DND-41 (cell line): ENCODE data around the gene TCEA3.

Experiments
- ATAC-seq: fragments of 200-7000 bp; cut with Tn5 transposase; 3 replicates; pipeline ENCODE4 v1.9.1; 2021; ENCODE audit warnings: low read depth; ENCODE audit not compliant: insufficient read depth
- DNase-seq: peaks from one replicate; pipeline ENCODE4 v3.0.0-alpha.2; 2020
- H2AFZ ChIP-seq: 2 replicates; pipeline ENCODE4 v1.6.0; 2012; ENCODE audit warnings: low read depth, low read length
- H3K27ac ChIP-seq: 2 replicates; pipeline ENCODE4 v1.5.1; 2012; ENCODE audit warnings: low read length, inconsistent platforms
- H3K27me3 ChIP-seq: fragments of 200-600 bp; sonication (generic); 2 replicates; pipeline ENCODE4 v1.6.0; 2012; ENCODE audit warnings: low read length, mild to moderate bottlenecking, inconsistent platforms; ENCODE audit not compliant: insufficient read depth, poor library complexity
- H3K36me3 ChIP-seq: 2 replicates; pipeline ENCODE4 v1.5.1; 2012; ENCODE audit warnings: low read length, inconsistent platforms; ENCODE audit not compliant: insufficient read depth
- H3K4me1 ChIP-seq: 2 replicates; pipeline ENCODE4 v1.5.1; 2012; ENCODE audit warnings: mild to moderate bottlenecking, low read length; ENCODE audit not compliant: insufficient read depth
- H3K4me2 ChIP-seq: 2 replicates; pipeline ENCODE4 v1.6.0; 2012; ENCODE audit warnings: mild to moderate bottlenecking, moderate library complexity, low read length, inconsistent platforms; ENCODE audit not compliant: insufficient read depth
- H3K4me3 ChIP-seq, 2 experiments: fragments of 200-600 bp in 1 of 2; shearing (Covaris generic) in 1 of 2; 2 replicates each; pipeline ENCODE4 v1.5.1; 2012 to 2016; ENCODE audit warnings: inconsistent platforms in 2 of 2, low read length in 2 of 2, mild to moderate bottlenecking in 2 of 2, low read depth in 1 of 2, moderate library complexity in 1 of 2
- H3K79me2 ChIP-seq: 2 replicates; pipeline ENCODE4 v1.6.0; 2012; ENCODE audit warnings: low read length, inconsistent platforms; ENCODE audit not compliant: insufficient read depth
- H3K9ac ChIP-seq: 2 replicates; pipeline ENCODE4 v1.6.0; 2012; ENCODE audit warnings: low read depth, mild to moderate bottlenecking, inconsistent platforms, low read length, moderate library complexity
- H3K9me3 ChIP-seq: 2 replicates; pipeline ENCODE4 v1.5.1; 2012; ENCODE audit warnings: low read length, moderate library complexity, mild to moderate bottlenecking, inconsistent platforms; ENCODE audit not compliant: insufficient read depth, severe bottlenecking
- H4K20me1 ChIP-seq: 2 replicates; pipeline ENCODE4 v1.6.0; 2012; ENCODE audit warnings: low read length; ENCODE audit not compliant: insufficient read depth
- CTCF ChIP-seq: IDR thresholded peaks from 2 replicates; pipeline ENCODE4 v1.5.1; 2012; ENCODE audit warnings: borderline replicate concordance, low read length, moderate library complexity, mild to moderate bottlenecking; ENCODE audit not compliant: poor library complexity, severe bottlenecking; ENCODE audit errors: extremely low read depth
- EZH2 ChIP-seq: IDR thresholded peaks from 3 replicates; pipeline ENCODE4 v1.6.1; 2012; ENCODE audit warnings: borderline replicate concordance, low read depth, mild to moderate bottlenecking, moderate library complexity, low read length, inconsistent platforms; ENCODE audit not compliant: severe bottlenecking

Gene TCEA3

GRCh38 chr1:23437355-23437664 is 12.8 kb upstream of the TCEA3 start:
- no peak for ATAC-seq
- Histone ChIP-seq H3K4me3 (no peak overlapping the region), H3K4me1 (no peaks in the 10 kb centered on the region), H3K4me2 (no peak overlapping the region), H3K36me3 (no peaks in the 10 kb centered on the region), H4K20me1 (0 out of 2 replicates have a peak, but pooled peaks cover 2% of the 10 kb centered on the region), H3K9me3 (no peaks in the 10 kb centered on the region), H2AFZ (no peak overlapping the region), H3K27ac (no peak overlapping the region), H3K79me2 (no peaks in the 10 kb centered on the region), H3K27me3 (no peaks in the 10 kb centered on the region), H3K9ac (no peak overlapping the region)
- DNase-seq, result no peak
- TF ChIP-seq EZH2 (no peak), CTCF (no peak)

GRCh38 chr1:23436520-23437354 is 12.2 kb upstream of the TCEA3 start:
- no peak overlapping the region for H2AFZ ChIP-seq
- no peaks in the 10 kb centered on the region for H3K36me3 ChIP-seq
- ATAC-seq (no peak), DNase-seq (no peak)
- H3K4me2 ChIP-seq, result no peak overlapping the region
- H3K79me2 ChIP-seq, result no peaks in the 10 kb centered on the region
- no peaks in the 10 kb centered on the region for H3K4me1 ChIP-seq
- H3K9ac ChIP-seq, result no peak overlapping the region
- TF ChIP-seq CTCF (no peak), EZH2 (no peak)
- no peaks in the 10 kb centered on the region for H3K27me3 ChIP-seq
- no peak overlapping the region for H3K27ac ChIP-seq
- no peak overlapping the region for H3K4me3 ChIP-seq
- H3K9me3 ChIP-seq, result no peaks in the 10 kb centered on the region
- no peaks in the 10 kb centered on the region for H4K20me1 ChIP-seq

- Histone ChIP-seq H3K27ac (no peak overlapping the region), H2AFZ (no peak overlapping the region), H3K4me3 (no peak overlapping the region), H4K20me1 (no peaks in the 10 kb centered on the region), H3K27me3 (peaks cover 10% of the 10 kb centered on the region), H3K79me2 (no peaks in the 10 kb centered on the region), H3K4me2 (no peak overlapping the region), H3K9ac (no peak overlapping the region), H3K36me3 (no peaks in the 10 kb centered on the region), H3K4me1 (no peaks in the 10 kb centered on the region), H3K9me3 (no peaks in the 10 kb centered on the region)
- TF ChIP-seq CTCF (no peak), EZH2 (no peak)
- ATAC-seq (no peak), DNase-seq (no peak)
Measured at GRCh38 chr1:23434260-23434775, 9.8 kb upstream of the TCEA3 start.
